ENCODE data around the gene HLA-DRA. TPM values are rescaled to one million over a fixed set of nuclear protein-coding genes. Genes with fewer than 3 reads are reported as not detected.
"Not testable (repeated sequence)": the region's sequence is repeated elsewhere in the genome, so short reads cannot be mapped to it uniquely, and the experiment has no call there.

The HLA-DRA gene
- total RNA-seq, 2 donors from 2014 or later, result 1.9 to 2.2 TPM

- Mint-ChIP-seq H3K27ac (no peak overlapping the region), H3K36me3 (no peaks in the 10 kb centered on the region), H3K9me3 (no peaks in the 10 kb centered on the region)
- DNase-seq (ENCODE audit: low spot score in 2 of 2), result no peak
- no peak for ATAC-seq
These were observed 14.9 kb upstream of the HLA-DRA start for GRCh38 chr6:32424589-32425300.

- ATAC-seq, result no peak
- no peak for DNase-seq (ENCODE audit: low spot score in 2 of 2)
- H3K27ac Mint-ChIP-seq, result no peak overlapping the region
- H3K9me3 Mint-ChIP-seq, result no peaks in the 10 kb centered on the region
- no peaks in the 10 kb centered on the region for H3K36me3 Mint-ChIP-seq
These were observed 13.3 kb upstream of the HLA-DRA start for GRCh38 chr6:32426338-32426737.

GRCh38 chr6:32427218-32427617 is 12.5 kb upstream of the HLA-DRA start:
- DNase-seq (ENCODE audit: low spot score in 2 of 2), result no peak
- ATAC-seq, result no peak
- no peak overlapping the region for H3K27ac Mint-ChIP-seq
- H3K36me3 Mint-ChIP-seq, result no peaks in the 10 kb centered on the region
- no peaks in the 10 kb centered on the region for H3K9me3 Mint-ChIP-seq

GRCh38 chr6:32427934-32428474 is 11.7 kb upstream of the HLA-DRA start:
- Mint-ChIP-seq H3K9me3 (no peaks in the 10 kb centered on the region), H3K36me3 (no peaks in the 10 kb centered on the region), H3K27ac (no peak overlapping the region)
- ATAC-seq (no peak), DNase-seq (ENCODE audit: low spot score in 2 of 2) (no peak)

- H3K36me3 Mint-ChIP-seq, result no peaks in the 10 kb centered on the region
- no peak for ATAC-seq
- H3K27ac Mint-ChIP-seq, result no peak overlapping the region
These were observed 9.5 kb upstream of the HLA-DRA start for GRCh38 chr6:32430179-32430578.

GRCh38 chr6:32431142-32431541 is 8.5 kb upstream of the HLA-DRA start:
- H3K9me3 Mint-ChIP-seq, result no peaks in the 10 kb centered on the region
- DNase-seq (ENCODE audit: low spot score in 2 of 2) (no peak), ATAC-seq (no peak)
- no peaks in the 10 kb centered on the region for H3K36me3 Mint-ChIP-seq
- no peak overlapping the region for H3K27ac Mint-ChIP-seq

More at GRCh38 chr6:32430179-32430578, 9.5 kb upstream of the HLA-DRA start:
- no peaks in the 10 kb centered on the region for H3K9me3 Mint-ChIP-seq
- no peak for DNase-seq (ENCODE audit: low spot score in 2 of 2)

GRCh38 chr6:32432050-32432450 is 7.6 kb upstream of the HLA-DRA start:
- DNase-seq (ENCODE audit: low spot score in 2 of 2) (no peak), ATAC-seq (no peak)
- Mint-ChIP-seq H3K9me3 (no peaks in the 10 kb centered on the region), H3K36me3 (no peaks in the 10 kb centered on the region), H3K27ac (no peak overlapping the region)

- DNase-seq (ENCODE audit: low spot score in 2 of 2); H3K9me3 Mint-ChIP-seq; ATAC-seq; H3K27ac Mint-ChIP-seq; H3K36me3 Mint-ChIP-seq: not testable (repeated sequence)
These were observed 5.7 kb upstream of the HLA-DRA start for GRCh38 chr6:32433950-32434349.

- no peak overlapping the region for H3K27ac Mint-ChIP-seq
- H3K9me3 Mint-ChIP-seq, result no peaks in the 10 kb centered on the region
- DNase-seq (ENCODE audit: low spot score in 2 of 2), result no peak
- no peaks in the 10 kb centered on the region for H3K36me3 Mint-ChIP-seq
- ATAC-seq, result no peak
These were observed 3.5 kb upstream of the HLA-DRA start for GRCh38 chr6:32436186-32436585.

GRCh38 chr6:32436995-32437836 is 2.5 kb upstream of the HLA-DRA start:
- H3K9me3 Mint-ChIP-seq, result no peaks in the 10 kb centered on the region
- H3K27ac Mint-ChIP-seq, result no peak overlapping the region
- no peaks in the 10 kb centered on the region for H3K36me3 Mint-ChIP-seq
- DNase-seq (ENCODE audit: low spot score in 2 of 2) (no peak), ATAC-seq (peak; percentile 48 to 78)

GRCh38 chr6:32439139-32439538 is 548 bp upstream of the HLA-DRA start:
- ATAC-seq, result no peak
- no peak for DNase-seq (ENCODE audit: low spot score in 2 of 2)
- Mint-ChIP-seq H3K36me3 (no peaks in the 10 kb centered on the region), H3K27ac (no peak overlapping the region), H3K9me3 (no peaks in the 10 kb centered on the region)

GRCh38 chr6:32442243-32442667 is 2.6 kb downstream of the HLA-DRA start:
- Mint-ChIP-seq H3K9me3 (no peaks in the 10 kb centered on the region), H3K36me3 (no peaks in the 10 kb centered on the region), H3K27ac (no peak overlapping the region)
- no peak for ATAC-seq
- no peak for DNase-seq (ENCODE audit: low spot score in 2 of 2)

GRCh38 chr6:32442977-32443552 is 3.4 kb downstream of the HLA-DRA start:
- ATAC-seq, result no peak
- no peak for DNase-seq (ENCODE audit: low spot score in 2 of 2)
- no peaks in the 10 kb centered on the region for H3K9me3 Mint-ChIP-seq
- no peaks in the 10 kb centered on the region for H3K36me3 Mint-ChIP-seq
- H3K27ac Mint-ChIP-seq, result peak overlapping the region in 1 of 2 donors; percentile 2

GRCh38 chr6:32444433-32444832 is 4.7 kb downstream of the HLA-DRA start:
- H3K36me3 Mint-ChIP-seq, result no peaks in the 10 kb centered on the region
- H3K9me3 Mint-ChIP-seq, result no peaks in the 10 kb centered on the region
- no peak for ATAC-seq
- no peak overlapping the region for H3K27ac Mint-ChIP-seq
- no peak for DNase-seq (ENCODE audit: low spot score in 2 of 2)

- Mint-ChIP-seq H3K27ac (no peak overlapping the region), H3K36me3 (no peaks in the 10 kb centered on the region)
These were observed 5.7 kb downstream of the HLA-DRA start for GRCh38 chr6:32445321-32445854.

GRCh38 chr6:32447932-32448331 is 8.2 kb downstream of the HLA-DRA start:
- ATAC-seq (no peak), DNase-seq (ENCODE audit: low spot score in 2 of 2) (no peak)
- Mint-ChIP-seq H3K27ac (no peak overlapping the region), H3K9me3 (peaks cover 0 to 5% of the 10 kb centered on the region in 2 donors), H3K36me3 (peaks cover 10 to 12% of the 10 kb centered on the region in 2 donors)

More at GRCh38 chr6:32445321-32445854, 5.7 kb downstream of the HLA-DRA start:
- no peak for DNase-seq (ENCODE audit: low spot score in 2 of 2)
- H3K9me3 Mint-ChIP-seq, result no peaks in the 10 kb centered on the region
- ATAC-seq, result peak in 1 of 2 donors; percentile 75

Data from activated naive CD4-positive, alpha-beta T cell treated with anti-CD3 and anti-CD28 coated beads, Interleukin-2, amount 50 U/mL, for 72 hours (primary cell).